H9 (cell line): ENCODE data around the gene KRT85. TPM values are rescaled to one million over a fixed set of nuclear protein-coding genes. Genes with fewer than 3 reads are reported as not detected.

Source experiments
- DNase-seq: peaks from one replicate; pipeline ENCODE4 v3.0.0-alpha.2; 2017
- H2AFZ ChIP-seq: one replicate; pipeline ENCODE4 v1.6.1; 2013; ENCODE audit warnings: mild to moderate bottlenecking, low read length, control low read depth, moderate library complexity
- H2AK5ac ChIP-seq: 2 replicates; pipeline ENCODE4 v1.6.1; 2013; ENCODE audit warnings: low read length, control low read depth, mixed read lengths; ENCODE audit not compliant: insufficient read length
- H2BK120ac ChIP-seq: one replicate; pipeline ENCODE4 v1.6.1; 2013; ENCODE audit warnings: low read depth, mild to moderate bottlenecking, low read length, control low read depth, inconsistent platforms; ENCODE audit not compliant: poor library complexity, severe bottlenecking
- H2BK12ac ChIP-seq: 2 replicates; pipeline ENCODE4 v1.6.1; 2013; ENCODE audit warnings: low read length, control low read depth, mixed read lengths, low read depth; ENCODE audit not compliant: insufficient read length
- H2BK15ac ChIP-seq: 2 replicates; pipeline ENCODE4 v1.6.1; 2013; ENCODE audit warnings: low read depth, low read length, control low read depth
- H2BK20ac ChIP-seq: one replicate; pipeline ENCODE4 v1.6.1; 2013; ENCODE audit warnings: low read depth, mild to moderate bottlenecking, low read length, control low read depth, inconsistent platforms; ENCODE audit not compliant: poor library complexity, severe bottlenecking
- H2BK5ac ChIP-seq: 2 replicates; pipeline ENCODE4 v1.6.1; 2013; ENCODE audit warnings: low read length, control low read depth, mixed read lengths; ENCODE audit not compliant: insufficient read length
- H3K14ac ChIP-seq: 2 replicates; pipeline ENCODE4 v1.6.1; 2013; ENCODE audit warnings: low read length, control low read depth; ENCODE audit not compliant: insufficient read depth
- H3K18ac ChIP-seq: 2 replicates; pipeline ENCODE4 v1.6.1; 2013; ENCODE audit warnings: low read depth, mild to moderate bottlenecking, mixed read lengths, low read length, control low read depth; ENCODE audit not compliant: insufficient read length
- H3K23ac ChIP-seq: 2 replicates; pipeline ENCODE4 v1.6.1; 2013; ENCODE audit warnings: low read length, control low read depth, mixed read lengths, low read depth; ENCODE audit not compliant: insufficient read length
- H3K23me2 ChIP-seq: 2 replicates; pipeline ENCODE4 v1.6.1; 2013; ENCODE audit warnings: low read depth, mild to moderate bottlenecking, mixed read lengths, low read length, control low read depth; ENCODE audit not compliant: insufficient read length, poor library complexity, severe bottlenecking
- H3K27ac ChIP-seq: 2 replicates; pipeline ENCODE4 v1.5.1; 2013; ENCODE audit warnings: low read length, control low read depth, mixed read lengths, low read depth; ENCODE audit not compliant: insufficient read length
- H3K27me3 ChIP-seq: 2 replicates; pipeline ENCODE4 v1.6.1; 2013; ENCODE audit warnings: low read length, control low read depth, inconsistent platforms; ENCODE audit not compliant: insufficient read depth
- H3K4ac ChIP-seq: 2 replicates; pipeline ENCODE4 v1.6.1; 2013; ENCODE audit warnings: low read depth, mild to moderate bottlenecking, control low read depth, inconsistent platforms, low read length, moderate library complexity
- H3K4me1 ChIP-seq: 2 replicates; pipeline ENCODE4 v1.6.1; 2013; ENCODE audit warnings: low read length, control low read depth, inconsistent platforms; ENCODE audit not compliant: insufficient read depth
- H3K4me2 ChIP-seq: 2 replicates; pipeline ENCODE4 v1.6.1; 2013; ENCODE audit warnings: low read length, control low read depth, mixed read lengths; ENCODE audit not compliant: insufficient read length, insufficient read depth
- H3K56ac ChIP-seq: 2 replicates; pipeline ENCODE4 v1.6.1; 2013; ENCODE audit warnings: low read depth, mild to moderate bottlenecking, mixed read lengths, low read length, control low read depth; ENCODE audit not compliant: insufficient read length
- H3K79me1 ChIP-seq: 2 replicates; pipeline ENCODE4 v1.6.1; 2013; ENCODE audit warnings: low read depth, mild to moderate bottlenecking, moderate library complexity, low read length, control low read depth, inconsistent platforms; ENCODE audit not compliant: insufficient read depth, poor library complexity, severe bottlenecking
- H3K79me2 ChIP-seq: 2 replicates; pipeline ENCODE4 v1.6.1; 2013; ENCODE audit warnings: low read length, control low read depth, inconsistent platforms; ENCODE audit not compliant: insufficient read depth
- H3K9ac ChIP-seq: 2 replicates; pipeline ENCODE4 v1.6.1; 2013; ENCODE audit warnings: low read length, control low read depth, mixed read lengths; ENCODE audit not compliant: insufficient read length; ENCODE audit errors: extremely low read depth
- H3K9me3 ChIP-seq: one replicate; pipeline ENCODE4 v1.6.1; 2013; ENCODE audit warnings: low read depth, low read length, inconsistent platforms; ENCODE audit not compliant: control insufficient read depth
- H3T11ph ChIP-seq: one replicate; pipeline ENCODE4 v1.6.1; 2013; ENCODE audit warnings: mild to moderate bottlenecking, low read length, control low read depth, inconsistent platforms
- H4K20me1 ChIP-seq: one replicate; pipeline ENCODE4 v1.6.1; 2013; ENCODE audit not compliant: control insufficient read depth, insufficient read length, insufficient read depth
- H4K5ac ChIP-seq: 2 replicates; pipeline ENCODE4 v1.6.1; 2013; ENCODE audit warnings: low read depth, mild to moderate bottlenecking, mixed read lengths, low read length, control low read depth; ENCODE audit not compliant: insufficient read length
- H4K8ac ChIP-seq: replicated peaks from 2 replicates; pipeline ENCODE4 v1.6.1; 2013; ENCODE audit warnings: low read length, control low read depth, mixed read lengths, low read depth; ENCODE audit not compliant: insufficient read length
- H4K91ac ChIP-seq: 2 replicates; pipeline ENCODE4 v1.6.1; 2013; ENCODE audit warnings: low read depth, mild to moderate bottlenecking, moderate library complexity, mixed read lengths, low read length, control low read depth; ENCODE audit not compliant: insufficient read length
- H3K27ac Mint-ChIP-seq, 3 experiments: 2 replicates in 2 of 3; 3 replicates in 1 of 3; pipeline ENCODE4 v1.8.0; 2020 to 2021; ENCODE audit warnings: mixed read lengths in 3 of 3, mild to moderate bottlenecking in 1 of 3, moderate library complexity in 1 of 3
- H3K27me3 Mint-ChIP-seq: 2 replicates; pipeline ENCODE4 v1.8.0; 2021; ENCODE audit warnings: low read depth, mild to moderate bottlenecking, moderate library complexity, mixed read lengths
- H3K36me3 Mint-ChIP-seq, 3 experiments: 2 replicates in 2 of 3; 3 replicates in 1 of 3; pipeline ENCODE4 v1.8.0; 2020 to 2021; ENCODE audit warnings: low read depth in 3 of 3, mixed read lengths in 3 of 3; ENCODE audit not compliant: insufficient read depth in 1 of 3
- H3K4me1 Mint-ChIP-seq, 2 experiments: 2 replicates each; pipeline ENCODE4 v1.8.0; 2020; ENCODE audit warnings: mixed read lengths in 2 of 2
- H3K4me3 Mint-ChIP-seq, 2 experiments: 2 replicates in 1 of 2; 3 replicates in 1 of 2; pipeline ENCODE4 v1.8.0; 2020 to 2021; ENCODE audit warnings: mild to moderate bottlenecking in 2 of 2, mixed read lengths in 2 of 2, moderate library complexity in 1 of 2
- H3K9me3 Mint-ChIP-seq, 2 experiments: 2 replicates in 1 of 2; 3 replicates in 1 of 2; pipeline ENCODE4 v1.8.0; 2020; ENCODE audit warnings: mild to moderate bottlenecking in 2 of 2, mixed read lengths in 2 of 2, moderate library complexity in 1 of 2
- CTCF ChIP-seq: fragments of 200-600 bp; sonication (generic); conservative IDR thresholded peaks from 3 replicates; pipeline ENCODE4 v1.8.0; 2021; ENCODE audit warnings: antibody characterized with exemption, mild to moderate bottlenecking
- WGBS: extraction: QIAGEN DNeasy Blood & Tissue Kit; methylation state at CpG from one replicate; pipeline ENCODE4 v1.1.7; 2013; ENCODE audit warnings: missing lambda C conversion rate, low lambda C conversion rate, mixed read lengths; ENCODE audit not compliant: insufficient read length; ENCODE audit errors: extremely low coverage; 5-methylcytosine and 5-hydroxymethylcytosine counted together
- total RNA-seq: library from RNA; stranded (reverse); gene quantifications from 2 replicates; pipeline ENCODE4 v1.2.1, GENCODE V29; 2021

The KRT85 gene
- total RNA-seq, 1 experiment from 2014 or later = not detected

DNA sequence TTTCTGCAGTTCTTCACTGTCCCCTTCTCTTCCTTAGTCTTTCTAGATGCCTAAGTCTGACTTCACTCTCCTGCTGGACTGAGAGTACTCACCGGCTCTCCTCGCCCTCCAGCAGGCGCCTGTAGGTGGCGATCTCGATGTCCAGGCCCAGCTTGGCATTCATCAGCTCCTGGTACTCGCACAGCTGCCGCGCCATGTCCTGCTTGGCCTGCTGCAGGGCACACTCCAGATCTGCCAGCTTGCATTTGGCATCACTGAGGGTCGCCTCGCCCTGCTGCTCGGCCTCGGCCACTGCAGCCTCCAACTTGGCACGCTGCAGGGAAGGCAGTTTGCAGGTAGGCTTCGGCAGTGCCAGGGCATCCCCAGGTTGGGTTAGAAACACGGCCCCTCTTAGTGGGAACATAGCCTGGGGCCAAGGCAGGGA is 13.0 kb upstream of the KRT85 start:
- no peaks in the 10 kb centered on the region for H3K79me2 ChIP-seq
- no peak overlapping the region for H2BK12ac ChIP-seq
- H3K4me1 ChIP-seq = no peaks in the 10 kb centered on the region
- no peak overlapping the region for H4K5ac ChIP-seq
- H3K23me2 ChIP-seq = no peaks in the 10 kb centered on the region
- no peak overlapping the region for H2BK5ac ChIP-seq
- H3K27me3 ChIP-seq = no peaks in the 10 kb centered on the region
- no peak overlapping the region for H4K91ac ChIP-seq
- H3K9ac ChIP-seq = no peak overlapping the region
- TF ChIP-seq CTCF = peak; percentile 69
- H2BK20ac ChIP-seq = no peak overlapping the region
- Mint-ChIP-seq H3K27me3 (peaks cover 19% of the 10 kb centered on the region), H3K36me3 (no peaks in the 10 kb centered on the region; a peak in 1 of 7 replicates), H3K27ac (no peak overlapping the region), H3K9me3 (no peaks in the 10 kb centered on the region; a peak in 1 of 5 replicates), H3K4me1 (no peaks in the 10 kb centered on the region), H3K4me3 (no peak overlapping the region)
- no peak overlapping the region for H3K56ac ChIP-seq
- no peak overlapping the region for H2AFZ ChIP-seq
- H3K79me1 ChIP-seq = no peaks in the 10 kb centered on the region
- no peak overlapping the region for H3K23ac ChIP-seq
- H3K4me2 ChIP-seq = no peak overlapping the region
- no peak overlapping the region for H2BK15ac ChIP-seq
- no peak overlapping the region for H3T11ph ChIP-seq
- DNase-seq = peak; percentile 81
- H3K9me3 ChIP-seq = no peaks in the 10 kb centered on the region
- no peak overlapping the region for H3K4ac ChIP-seq
- no peak overlapping the region for H4K8ac ChIP-seq
- no CpG with 5 or more reads among the region's 15 CpGs for WGBS
- H4K20me1 ChIP-seq = no peaks in the 10 kb centered on the region
- H3K27ac ChIP-seq = no peak overlapping the region
- H3K14ac ChIP-seq = no peak overlapping the region
- no peak overlapping the region for H2BK120ac ChIP-seq
- no peak overlapping the region for H3K18ac ChIP-seq
- no peak overlapping the region for H2AK5ac ChIP-seq
